SK-N-SH (cell line): ENCODE measurements around the gene C16orf74. TPM values are rescaled to one million over a fixed set of nuclear protein-coding genes. Genes with fewer than 3 reads are reported as not detected.

Experiments used
- CTCF ChIA-PET: fragments of 300-600, 350-600 bp; formaldehyde crosslinking; extraction: SDS; loops from one replicate; lab custom pipeline; 2021; lab: Yijun Ruan, JAX
- POLR2A ChIA-PET: fragments of 350-600 bp; sonication (Branson Sonifier 250); formaldehyde crosslinking; extraction: SDS; loops from one replicate; lab custom pipeline; 2020; ENCODE audit warnings: antibody characterized with exemption, inconsistent platforms; lab: Yijun Ruan, JAX
- DNase-seq: peaks from one replicate; pipeline ENCODE4 v3.0.0; 2012
- H2AFZ ChIP-seq: fragments of 200-600 bp; sonication (generic); 2 replicates; pipeline ENCODE4 v1.8.1; 2016; ENCODE audit warnings: antibody characterized with exemption, mild to moderate bottlenecking, low read depth
- H3F3A ChIP-seq: fragments of 200-600 bp; sonication (generic); replicated peaks from 2 replicates; pipeline ENCODE3; 2016; ENCODE audit warnings: antibody characterized with exemption, mild to moderate bottlenecking; ENCODE audit not compliant: insufficient read depth
- H3K27ac ChIP-seq, 2 experiments: fragments of 200-500 bp in 1 of 2; fragments of 200-600 bp in 1 of 2; sonication (Bioruptor generic) in 1 of 2; sonication (generic), shearing (Covaris generic) in 1 of 2; 2 replicates each; pipeline versions ENCODE4 v1.5.1 to v1.6.1; 2014 to 2016; ENCODE audit warnings: low read depth in 2 of 2, inconsistent platforms in 1 of 2, low read length in 1 of 2, mild to moderate bottlenecking in 1 of 2, mixed read lengths in 1 of 2
- H3K27me3 ChIP-seq: fragments of 200-600 bp; sonication (generic), shearing (Covaris generic); 2 replicates; pipeline ENCODE4 v1.6.1; 2016; ENCODE audit warnings: mixed run types; ENCODE audit not compliant: insufficient read depth
- H3K36me3 ChIP-seq, 2 experiments: fragments of 200-500 bp in 1 of 2; fragments of 200-600 bp in 1 of 2; sonication (Bioruptor generic) in 1 of 2; sonication (generic) in 1 of 2; replicated peaks in 1 of 2; 2 replicates each; pipeline versions ENCODE3 to v1.5.1; 2014 to 2016; ENCODE audit warnings: low read length in 1 of 2, mild to moderate bottlenecking in 1 of 2; ENCODE audit not compliant: insufficient read depth in 2 of 2, control insufficient read depth in 1 of 2
- H3K4me1 ChIP-seq, 2 experiments: fragments of 200-500 bp in 1 of 2; fragments of 200-600 bp in 1 of 2; sonication (Bioruptor generic) in 1 of 2; sonication (generic), shearing (Covaris generic) in 1 of 2; 2 replicates each; pipeline versions ENCODE4 v1.5.1 to v1.6.1; 2014 to 2016; ENCODE audit warnings: low read depth in 1 of 2, low read length in 1 of 2, mixed run types in 1 of 2; ENCODE audit not compliant: insufficient read depth in 2 of 2, control insufficient read depth in 1 of 2
- H3K4me2 ChIP-seq: fragments of 200-600 bp; sonication (generic), shearing (Covaris generic); 2 replicates; pipeline ENCODE4 v1.6.1; 2017; ENCODE audit warnings: mixed run types
- H3K4me3 ChIP-seq, 2 experiments: fragments of 200-500 bp in 1 of 2; fragments of 200-600 bp in 1 of 2; sonication (Bioruptor generic) in 1 of 2; sonication (generic), shearing (Covaris generic) in 1 of 2; 2 replicates each; pipeline versions ENCODE4 v1.5.1 to v1.8.1; 2014 to 2016; ENCODE audit warnings: low read depth in 2 of 2, inconsistent platforms in 1 of 2, low read length in 1 of 2, mild to moderate bottlenecking in 1 of 2, mixed read lengths in 1 of 2, moderate library complexity in 1 of 2
- H3K79me2 ChIP-seq: fragments of 200-600 bp; sonication (generic); 2 replicates; pipeline ENCODE4 v1.8.1; 2017; ENCODE audit warnings: mild to moderate bottlenecking; ENCODE audit not compliant: insufficient read depth
- H3K9ac ChIP-seq: fragments of 200-600 bp; sonication (generic); 2 replicates; pipeline ENCODE4 v1.6.1; 2017; ENCODE audit warnings: mixed run types
- H3K9me2 ChIP-seq: fragments of 200-600 bp; sonication (generic); 2 replicates; pipeline ENCODE4 v1.6.1; 2017; ENCODE audit warnings: mixed run types
- H3K9me3 ChIP-seq: fragments of 200-600 bp; sonication (generic); 2 replicates; pipeline ENCODE4 v1.6.1; 2017; ENCODE audit warnings: mixed run types, mild to moderate bottlenecking, moderate library complexity
- H4K20me1 ChIP-seq: fragments of 200-600 bp; sonication (generic); 2 replicates; pipeline ENCODE4 v1.6.1; 2017; ENCODE audit warnings: mild to moderate bottlenecking, mixed run types; ENCODE audit not compliant: insufficient read depth
- CTCF ChIP-seq: fragments of 200-600 bp; sonication (generic); IDR thresholded peaks from 2 replicates; pipeline ENCODE4 v1.6.1; 2017; ENCODE audit warnings: antibody characterized with exemption, mild to moderate bottlenecking, moderate library complexity
- ELF1 ChIP-seq: IDR thresholded peaks from 2 replicates; pipeline ENCODE4 v1.4.0; 2012
- EZH2phosphoT487 ChIP-seq: fragments of 200-600 bp; sonication (generic); IDR thresholded peaks from 2 replicates; pipeline ENCODE4 v1.6.1; 2017; ENCODE audit warnings: low read depth, mixed run types, mild to moderate bottlenecking, antibody characterized with exemption, moderate library complexity, borderline replicate concordance
- MEF2A ChIP-seq: IDR thresholded peaks from 2 replicates; pipeline ENCODE4 v1.4.0; 2012; ENCODE audit warnings: low read depth, borderline replicate concordance
- MXI1 ChIP-seq: IDR thresholded peaks from 2 replicates; pipeline ENCODE4 v1.6.1; 2012; ENCODE audit warnings: mild to moderate bottlenecking, low read depth, low read length, improper control_type of control experiment
- RCOR1 ChIP-seq: fragments of 150-350 bp; IDR thresholded peaks from 2 replicates; pipeline ENCODE4 v1.6.1; 2017; ENCODE audit warnings: antibody characterized with exemption, low read length
- SIN3A ChIP-seq: IDR thresholded peaks from 2 replicates; pipeline ENCODE4 v1.6.1; 2012; ENCODE audit warnings: low read depth, mild to moderate bottlenecking, low read length, moderate library complexity, borderline replicate concordance
- TAF1 ChIP-seq: IDR thresholded peaks from 2 replicates; pipeline ENCODE4 v1.6.1; 2012; ENCODE audit warnings: low read depth, mild to moderate bottlenecking, low read length, moderate library complexity, borderline replicate concordance
- TCF12 ChIP-seq: IDR thresholded peaks from 2 replicates; pipeline ENCODE4 v1.4.0; 2012
- USF2 ChIP-seq: fragments of 150-350 bp; IDR thresholded peaks from 2 replicates; pipeline ENCODE4 v1.6.1; 2017; ENCODE audit warnings: antibody characterized with exemption, low read length, low read depth, borderline replicate concordance
- WGBS: methylation state at CpG from one replicate; pipeline ENCODE4 v1.1.6; 2017; ENCODE audit warnings: low lambda C conversion rate; 5-methylcytosine and 5-hydroxymethylcytosine counted together
- polyA plus RNA-seq, 3 experiments: library from polyadenylated mRNA; depleted of rRNA; stranded (reverse); fragments of >200 nt; gene quantifications; 2 replicates each; pipeline ENCODE4 v1.2.3, GENCODE V29; 2012

Gene C16orf74
- polyA plus RNA-seq, 1 of the 3 experiments (the other 2 are of a cell fraction) = 27.2 TPM

DNA sequence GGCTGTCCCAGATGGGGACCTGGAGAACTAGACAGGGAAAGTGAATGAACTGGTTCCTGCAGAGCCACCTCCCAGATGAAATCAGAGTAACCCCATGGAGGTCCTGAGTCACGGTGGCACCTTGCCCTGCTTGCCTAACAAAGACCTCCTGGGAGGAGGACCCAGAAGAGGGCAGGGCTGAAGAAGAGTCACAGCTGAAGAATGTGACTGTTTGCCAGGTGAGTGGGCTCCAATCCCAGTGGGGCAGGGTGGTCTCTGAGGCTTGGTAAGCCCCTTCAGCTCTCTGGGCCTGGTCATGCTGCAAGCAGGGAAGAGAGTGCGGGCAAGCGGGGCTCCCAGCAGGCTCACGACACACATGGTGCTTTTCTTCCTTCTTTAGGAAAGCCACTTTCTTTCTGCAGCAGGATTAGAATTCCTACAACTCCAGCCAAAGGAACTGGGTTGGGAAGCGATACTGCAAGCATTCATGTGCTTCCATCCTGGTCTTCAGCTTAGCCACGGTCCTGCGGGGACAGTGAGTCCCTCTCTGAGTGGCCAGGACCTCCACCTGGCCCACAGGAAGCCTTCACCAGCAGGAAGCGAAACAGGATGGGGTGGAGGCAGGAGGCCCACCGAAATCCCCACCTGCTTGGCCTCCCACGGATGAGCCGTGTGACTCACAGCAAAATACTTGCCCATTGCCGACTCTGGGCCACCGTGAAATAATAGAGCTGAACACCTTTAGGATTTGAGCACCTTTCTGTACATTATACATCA lies 4.3 kb downstream of the C16orf74 start:
- Histone ChIP-seq H3K27ac (no peak overlapping the region), H3K4me2 (no peak overlapping the region), H3K9ac (no peak overlapping the region), H3K9me3 (no peaks in the 10 kb centered on the region), H3K27me3 (no peaks in the 10 kb centered on the region), H3F3A (peaks cover 9% of the 10 kb centered on the region), H3K36me3 (no peaks in the 10 kb centered on the region), H3K9me2 (no peaks in the 10 kb centered on the region), H3K79me2 (peaks cover 47% of the 10 kb centered on the region), H3K4me3 (no peak overlapping the region), H3K4me1 (peaks cover 12 to 13% of the 10 kb centered on the region in 2 experiments; a peak in 2 of 4 replicates), H4K20me1 (peaks cover 3% of the 10 kb centered on the region; the same call in 1 of the 2 replicates), H2AFZ (no peak overlapping the region)
- 82% methylated on average over 10 of the region's 13 CpGs for WGBS
- ChIA-PET POLR2A (no interaction called here), CTCF (interaction anchor here (0.6 to 1.5 kb wide), 4 partner anchors 13 to 87 kb away, joined by 3 to 4 read pairs (median 3); no protein-coding TSS in a partner anchor)
- TF ChIP-seq RCOR1 = no peak
- no peak for TF ChIP-seq ELF1
- DNase-seq = no peak

DNA sequence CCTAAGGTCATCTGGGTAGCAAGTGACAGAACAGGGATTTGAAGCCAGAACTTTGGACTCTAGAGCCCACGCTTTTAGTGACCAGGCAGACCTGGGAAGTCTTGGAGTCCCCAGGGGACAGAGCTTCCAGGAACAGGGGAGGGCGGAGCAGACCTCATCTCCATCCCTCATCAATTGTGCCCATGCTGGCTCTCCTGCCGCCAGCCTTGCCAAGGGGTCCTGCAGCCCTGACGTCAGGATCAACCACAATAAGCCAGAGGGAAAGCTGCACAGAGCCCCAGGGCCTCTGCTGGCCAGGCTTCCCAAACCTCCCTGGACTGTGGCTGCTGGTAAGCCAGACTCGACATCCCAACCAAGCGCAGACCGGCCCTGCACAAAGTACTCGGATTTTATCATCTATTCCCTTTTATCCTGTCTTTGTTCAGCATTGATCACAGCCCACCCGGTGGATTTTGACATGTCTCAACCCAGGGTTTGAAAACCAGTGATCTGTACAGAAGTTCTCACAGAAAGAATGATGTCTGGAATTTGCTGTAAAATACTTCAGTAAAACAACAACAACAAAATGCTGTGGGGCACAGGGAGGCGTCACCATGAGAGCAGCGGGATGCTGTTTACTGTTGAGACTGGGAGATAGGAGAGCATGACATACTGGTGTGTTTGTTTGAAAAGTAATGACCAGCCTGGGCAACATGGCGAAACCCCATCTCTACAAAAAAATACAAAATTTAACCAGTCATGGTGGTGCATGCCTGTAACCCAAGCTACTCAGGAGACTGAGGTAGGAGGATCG lies 11.8 kb downstream of the C16orf74 start:
- H3K79me2 ChIP-seq = peaks cover 18% of the 10 kb centered on the region
- H4K20me1 ChIP-seq = no peaks in the 10 kb centered on the region; the same call in 1 of the 2 replicates
- peak; percentile 51 for DNase-seq
- H3K4me2 ChIP-seq = no peak overlapping the region
- ChIA-PET POLR2A (no interaction called here), CTCF (interaction anchor here (0.8 to 1.2 kb wide), 2 partner anchors 21 to 23 kb away, joined by 3 read pairs; no protein-coding TSS in a partner anchor)
- TF ChIP-seq CTCF (no peak), SIN3A (no peak), TAF1 (no peak), EZH2phosphoT487 (no peak), MXI1 (no peak), TCF12 (no peak), USF2 (no peak), MEF2A (no peak)
- no peaks in the 10 kb centered on the region for H3K9me3 ChIP-seq
- H3K27ac ChIP-seq = 0 out of 4 replicates have a peak overlapping the region, but pooled peaks of 1 of the 2 experiments have one; percentile 7
- no peak overlapping the region for H3K4me3 ChIP-seq
- H3K27me3 ChIP-seq = no peaks in the 10 kb centered on the region
- H3F3A ChIP-seq = no peaks in the 10 kb centered on the region
- 78% methylated on average over 13 of the region's 13 CpGs for WGBS
- H3K4me1 ChIP-seq = peaks cover 0 to 8% of the 10 kb centered on the region in 2 experiments; a peak in 1 of 4 replicates
- H3K36me3 ChIP-seq = no peaks in the 10 kb centered on the region
- H3K9ac ChIP-seq = no peak overlapping the region
- no peaks in the 10 kb centered on the region for H3K9me2 ChIP-seq
- no peak overlapping the region for H2AFZ ChIP-seq
